Measurements from ENCODE around the gene DCTN3.

The DCTN3 gene

GRCh38 chr9:34603610-34604231 lies 16.6 kb downstream of the DCTN3 start:
- TF ChIP-seq CTCF (IDR thresholded peaks at IDR 0.05) = peak; percentile 87 to 88
- H3K9me3 ChIP-seq = no peaks in the 10 kb centered on the region
- no peak overlapping the region for H3K4me3 ChIP-seq
- no peak overlapping the region for H3K27ac ChIP-seq
- no peaks in the 10 kb centered on the region for H3K27me3 ChIP-seq
- no peaks in the 10 kb centered on the region for H3K4me1 ChIP-seq
- DNase-seq = peak; percentile 85
- H3K36me3 ChIP-seq = no peaks in the 10 kb centered on the region
- intact Hi-C loops (cut with DNase I; ENCODE audit: low total_unique reads) = no loop called here

- Histone ChIP-seq H3K36me3 (no peaks in the 10 kb centered on the region), H3K27ac (no peak overlapping the region), H3K4me3 (no peak overlapping the region), H3K4me1 (no peaks in the 10 kb centered on the region), H3K9me3 (no peaks in the 10 kb centered on the region), H3K27me3 (peaks cover 0 to 4% of the 10 kb centered on the region in 2 donors)
- DNase-seq = no peak
- intact Hi-C loops (cut with DNase I; ENCODE audit: low total_unique reads) = no loop called here
- TF ChIP-seq CTCF (IDR thresholded peaks at IDR 0.05) = no peak
Measured at GRCh38 chr9:34601937-34602573, 18.2 kb downstream of the DCTN3 start.

GRCh38 chr9:34600908-34601307 lies 19.4 kb downstream of the DCTN3 start:
- DNase-seq = no peak
- H3K27ac ChIP-seq = no peak overlapping the region
- H3K4me3 ChIP-seq = no peak overlapping the region
- H3K9me3 ChIP-seq = no peaks in the 10 kb centered on the region
- intact Hi-C loops (cut with DNase I; ENCODE audit: low total_unique reads) = no loop called here
- H3K27me3 ChIP-seq = peaks cover 0 to 4% of the 10 kb centered on the region in 2 donors
- no peaks in the 10 kb centered on the region for H3K4me1 ChIP-seq
- no peaks in the 10 kb centered on the region for H3K36me3 ChIP-seq
- TF ChIP-seq CTCF (IDR thresholded peaks at IDR 0.05) = no peak

- H3K27ac ChIP-seq = no peak overlapping the region
- no peaks in the 10 kb centered on the region for H3K36me3 ChIP-seq
- TF ChIP-seq CTCF (IDR thresholded peaks at IDR 0.05) = no peak
- peaks cover 0 to 4% of the 10 kb centered on the region in 2 donors for H3K27me3 ChIP-seq
- no peak overlapping the region for H3K4me3 ChIP-seq
- DNase-seq = no peak
- intact Hi-C loops (cut with DNase I; ENCODE audit: low total_unique reads) = no loop called here
- peaks cover 0 to 2% (median 0%) of the 10 kb centered on the region in 4 donors for H3K4me1 ChIP-seq
- no peaks in the 10 kb centered on the region for H3K9me3 ChIP-seq
Measured at GRCh38 chr9:34599546-34599945, 20.7 kb downstream of the DCTN3 start.

- H3K4me3 ChIP-seq = no peak overlapping the region
- H3K27me3 ChIP-seq = peaks cover 0 to 33% of the 10 kb centered on the region in 2 donors
- DNase-seq = peak in 1 of 2 donors; percentile 64
- TF ChIP-seq CTCF (IDR thresholded peaks at IDR 0.05) = no peak
- peaks cover 0 to 55% (median 42%) of the 10 kb centered on the region in 4 donors for H3K4me1 ChIP-seq
- intact Hi-C loops (cut with DNase I; ENCODE audit: low total_unique reads) = loop anchor here (5.0 kb wide), 3 partner anchors 47 to 262 kb away; no protein-coding TSS in a partner anchor
- H3K27ac ChIP-seq = peak overlapping the region; percentile 40 to 67
- no peaks in the 10 kb centered on the region for H3K36me3 ChIP-seq
- H3K9me3 ChIP-seq = no peaks in the 10 kb centered on the region
Measured at GRCh38 chr9:34594177-34594576, 26.1 kb downstream of the DCTN3 start.

Measured in tibial artery (tissue), 4 donors.